Type B pancreatic cell (in vitro differentiated cells): ENCODE data around the gene XRCC6. TPM values are rescaled to one million over a fixed set of nuclear protein-coding genes. Genes with fewer than 3 reads are reported as not detected.

ENCODE experiments used
- DNase-seq: peaks from one replicate; pipeline ENCODE4 v3.0.0; 2021; ENCODE audit warnings: mixed read lengths; ENCODE audit not compliant: unreplicated experiment; ENCODE audit errors: extremely low spot score
- H3K27ac Mint-ChIP-seq: 2 replicates; pipeline ENCODE4 v1.8.0; 2021; ENCODE audit warnings: mild to moderate bottlenecking, mixed read lengths
- H3K27me3 Mint-ChIP-seq: 2 replicates; pipeline ENCODE4 v1.8.0; 2021; ENCODE audit warnings: mixed read lengths
- H3K36me3 Mint-ChIP-seq: 2 replicates; pipeline ENCODE4 v1.8.0; 2021; ENCODE audit warnings: mixed read lengths
- H3K4me1 Mint-ChIP-seq: one replicate; pipeline ENCODE4 v1.8.0; 2021; ENCODE audit warnings: mixed read lengths; ENCODE audit not compliant: unreplicated experiment
- H3K4me3 Mint-ChIP-seq: 2 replicates; pipeline ENCODE4 v1.8.0; 2021; ENCODE audit warnings: mild to moderate bottlenecking, mixed read lengths
- H3K9me3 Mint-ChIP-seq: 2 replicates; pipeline ENCODE4 v1.8.0; 2021; ENCODE audit warnings: mixed read lengths
- total RNA-seq: library from RNA; stranded (reverse); gene quantifications from 2 replicates; pipeline ENCODE4 v1.2.1, GENCODE V29; 2021; ENCODE audit warnings: low replicate concordance
- TF ChIP-seq, protein P1 (sequence below): fragments of 200-600 bp; sonication (generic); conservative IDR thresholded peaks from 2 replicates; pipeline ENCODE4 v1.5.0; 2021; ENCODE audit warnings: antibody characterized with exemption, mild to moderate bottlenecking

The XRCC6 gene
- total RNA-seq, 1 donor from 2014 or later = 302 TPM

GRCh38 chr22:41603873-41604332 lies 17.2 kb upstream of the XRCC6 start:
- DNase-seq = no peak
- H3K36me3 Mint-ChIP-seq = peaks cover 12% of the 10 kb centered on the region
- no peak overlapping the region for H3K27ac Mint-ChIP-seq
- H3K27me3 Mint-ChIP-seq = no peaks in the 10 kb centered on the region
- H3K4me1 Mint-ChIP-seq = no peaks in the 10 kb centered on the region
- no peak overlapping the region for H3K4me3 Mint-ChIP-seq
- no peaks in the 10 kb centered on the region for H3K9me3 Mint-ChIP-seq
- TF ChIP-seq, protein P1, sequence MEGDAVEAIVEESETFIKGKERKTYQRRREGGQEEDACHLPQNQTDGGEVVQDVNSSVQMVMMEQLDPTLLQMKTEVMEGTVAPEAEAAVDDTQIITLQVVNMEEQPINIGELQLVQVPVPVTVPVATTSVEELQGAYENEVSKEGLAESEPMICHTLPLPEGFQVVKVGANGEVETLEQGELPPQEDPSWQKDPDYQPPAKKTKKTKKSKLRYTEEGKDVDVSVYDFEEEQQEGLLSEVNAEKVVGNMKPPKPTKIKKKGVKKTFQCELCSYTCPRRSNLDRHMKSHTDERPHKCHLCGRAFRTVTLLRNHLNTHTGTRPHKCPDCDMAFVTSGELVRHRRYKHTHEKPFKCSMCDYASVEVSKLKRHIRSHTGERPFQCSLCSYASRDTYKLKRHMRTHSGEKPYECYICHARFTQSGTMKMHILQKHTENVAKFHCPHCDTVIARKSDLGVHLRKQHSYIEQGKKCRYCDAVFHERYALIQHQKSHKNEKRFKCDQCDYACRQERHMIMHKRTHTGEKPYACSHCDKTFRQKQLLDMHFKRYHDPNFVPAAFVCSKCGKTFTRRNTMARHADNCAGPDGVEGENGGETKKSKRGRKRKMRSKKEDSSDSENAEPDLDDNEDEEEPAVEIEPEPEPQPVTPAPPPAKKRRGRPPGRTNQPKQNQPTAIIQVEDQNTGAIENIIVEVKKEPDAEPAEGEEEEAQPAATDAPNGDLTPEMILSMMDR = no peak

- no peaks in the 10 kb centered on the region for H3K27me3 Mint-ChIP-seq
- H3K4me3 Mint-ChIP-seq = no peak overlapping the region
- H3K4me1 Mint-ChIP-seq = no peaks in the 10 kb centered on the region
- no peak for DNase-seq
- peaks cover 8% of the 10 kb centered on the region for H3K36me3 Mint-ChIP-seq
- H3K27ac Mint-ChIP-seq = no peak overlapping the region
- TF ChIP-seq, protein P1 = no peak
- no peaks in the 10 kb centered on the region for H3K9me3 Mint-ChIP-seq
Measured at GRCh38 chr22:41608386-41608785, 12.7 kb upstream of the XRCC6 start.

- no peak overlapping the region for H3K4me3 Mint-ChIP-seq
- TF ChIP-seq, protein P1 = no peak
Measured at GRCh38 chr22:41612603-41613306, 8.3 kb upstream of the XRCC6 start.

GRCh38 chr22:41613456-41613855 lies 7.6 kb upstream of the XRCC6 start:
- TF ChIP-seq, protein P1 = no peak
- peak overlapping the region; percentile 46 for H3K27ac Mint-ChIP-seq
- no peak overlapping the region for H3K4me3 Mint-ChIP-seq
- H3K4me1 Mint-ChIP-seq = peaks cover 9% of the 10 kb centered on the region
- no peaks in the 10 kb centered on the region for H3K27me3 Mint-ChIP-seq
- H3K36me3 Mint-ChIP-seq = peaks cover 3% of the 10 kb centered on the region
- no peaks in the 10 kb centered on the region for H3K9me3 Mint-ChIP-seq
- no peak for DNase-seq

More at GRCh38 chr22:41612603-41613306, 8.3 kb upstream of the XRCC6 start:
- Mint-ChIP-seq H3K4me1 (peaks cover 9% of the 10 kb centered on the region), H3K27me3 (no peaks in the 10 kb centered on the region), H3K27ac (peak overlapping the region; percentile 46), H3K9me3 (no peaks in the 10 kb centered on the region), H3K36me3 (peaks cover 3% of the 10 kb centered on the region)
- no peak for DNase-seq

GRCh38 chr22:41619979-41620588 lies 1.0 kb upstream of the XRCC6 start:
- DNase-seq = peak; percentile 70
- TF ChIP-seq, protein P1 = no peak
- no peaks in the 10 kb centered on the region for H3K9me3 Mint-ChIP-seq
- peak overlapping the region; percentile 97 for H3K27ac Mint-ChIP-seq
- peaks cover 30% of the 10 kb centered on the region for H3K4me1 Mint-ChIP-seq
- H3K4me3 Mint-ChIP-seq = peak overlapping the region; percentile 95
- H3K27me3 Mint-ChIP-seq = no peaks in the 10 kb centered on the region
- H3K36me3 Mint-ChIP-seq = peaks cover 9% of the 10 kb centered on the region
